GM03348 (cell line): ENCODE measurements around the gene PTGER2.

Source experiments
- DNase-seq: peaks from one replicate; pipeline ENCODE4 v3.0.0; 2012; ENCODE audit warnings: low spot score

PTGER2 gene

GRCh38 chr14:52339262-52339661 lies 25.1 kb downstream of the PTGER2 start:
- no peak for DNase-seq

- no peak for DNase-seq
These were observed 28.9 kb downstream of the PTGER2 start for GRCh38 chr14:52342849-52343596.

DNA sequence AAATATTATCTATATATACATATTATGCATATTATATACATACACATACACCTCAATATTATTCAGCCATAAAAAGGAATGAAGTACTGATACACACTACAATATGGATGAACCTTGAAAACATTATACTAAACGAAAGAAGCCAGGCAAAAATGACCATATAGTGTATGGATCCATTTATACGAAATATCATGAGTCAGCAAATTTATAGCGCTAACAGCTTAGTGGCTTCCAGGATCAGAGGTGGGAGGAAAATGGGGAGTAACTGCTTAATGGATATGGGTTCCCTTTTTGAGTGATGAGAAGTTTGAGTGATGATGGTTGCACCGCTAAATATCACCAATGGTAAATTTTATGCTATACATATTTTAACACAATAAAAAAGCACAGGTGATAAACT lies 32.7 kb downstream of the PTGER2 start:
- no peak for DNase-seq

DNA sequence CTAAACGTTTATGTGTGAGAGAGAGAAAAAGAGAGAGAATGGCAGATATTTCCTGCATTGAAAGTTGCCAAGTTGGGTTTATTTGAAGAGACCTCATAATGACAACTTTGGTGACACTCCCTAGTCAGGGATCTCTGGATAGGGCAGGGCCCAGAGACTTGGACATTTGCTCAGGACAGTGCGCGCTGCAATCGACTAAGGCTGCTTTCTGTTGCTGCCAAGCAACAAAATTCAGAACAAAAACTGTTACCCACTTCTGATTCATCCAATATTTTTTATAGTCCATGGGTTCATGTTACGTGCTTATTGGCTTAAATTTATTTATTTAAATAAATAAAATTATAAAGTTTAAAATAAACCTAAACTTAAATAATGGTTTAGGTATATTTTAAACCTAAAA lies 34.2 kb downstream of the PTGER2 start:
- no peak for DNase-seq

DNA sequence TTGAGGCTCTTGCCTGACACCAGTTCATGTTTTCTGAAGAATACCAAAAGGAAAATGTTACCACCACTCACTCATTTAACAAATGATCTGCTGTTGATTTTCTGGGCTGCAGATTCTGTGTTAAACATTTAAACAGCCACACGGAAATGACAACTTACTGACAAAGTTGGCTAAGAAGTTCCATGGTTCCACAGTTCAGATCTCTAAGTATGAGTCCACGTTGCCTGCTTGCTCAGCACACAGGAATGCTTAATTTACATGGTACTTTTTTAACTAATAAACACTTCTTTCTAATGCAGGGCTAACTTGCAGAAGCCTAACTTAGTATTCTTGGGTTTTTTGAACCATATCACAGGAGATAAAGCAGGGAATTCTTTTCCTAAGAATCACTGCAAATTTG lies 34.7 kb downstream of the PTGER2 start:
- peak; percentile 49 for DNase-seq

- no peak for DNase-seq
These were observed 35.6 kb downstream of the PTGER2 start for GRCh38 chr14:52349731-52350130.

DNA sequence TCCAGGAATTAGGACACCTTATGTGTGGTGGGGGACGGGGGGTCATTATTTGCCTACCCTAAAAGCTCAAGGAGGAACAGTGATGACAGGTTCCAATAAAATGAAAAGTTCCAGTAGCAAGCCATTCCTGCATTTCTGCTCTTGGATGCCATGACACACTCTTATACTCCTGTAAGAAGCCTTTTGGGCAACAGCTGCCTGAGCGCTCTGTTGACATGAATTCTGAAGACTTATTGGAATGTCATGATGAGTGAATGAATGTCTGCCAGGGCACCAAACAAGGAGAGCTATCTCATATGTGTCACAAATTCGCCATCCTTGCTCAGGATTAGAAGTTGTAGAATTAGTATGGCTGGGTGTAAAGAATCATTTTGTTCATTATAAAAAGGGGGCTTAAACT lies 36.3 kb downstream of the PTGER2 start:
- no peak for DNase-seq

GRCh38 chr14:52351233-52352060 lies 37.3 kb downstream of the PTGER2 start:
- peak; percentile 50 for DNase-seq

DNA sequence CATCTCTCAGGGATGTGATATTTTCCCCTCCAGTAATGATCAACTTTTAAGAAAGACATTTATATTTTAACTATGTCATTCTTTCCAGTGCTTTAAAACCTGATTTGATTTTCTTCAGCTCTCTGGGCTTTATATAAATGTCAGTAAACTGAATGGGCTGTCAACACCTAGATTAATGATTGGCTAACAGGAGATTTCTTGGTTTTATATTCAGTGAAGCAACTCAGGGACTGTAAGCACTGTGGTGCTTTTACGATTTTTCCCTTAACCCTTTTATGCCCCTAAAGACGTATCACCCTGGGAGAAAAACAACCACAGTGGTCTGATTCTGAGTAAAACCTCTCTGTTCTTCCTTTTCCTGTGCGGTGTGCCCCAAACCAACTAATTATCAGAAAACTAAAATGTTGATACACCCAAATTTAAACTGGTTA lies 38.0 kb downstream of the PTGER2 start:
- no peak for DNase-seq

GRCh38 chr14:52352569-52352968 lies 38.5 kb downstream of the PTGER2 start:
- no peak for DNase-seq

GRCh38 chr14:52354242-52354641 lies 40.1 kb downstream of the PTGER2 start:
- no peak for DNase-seq

DNA sequence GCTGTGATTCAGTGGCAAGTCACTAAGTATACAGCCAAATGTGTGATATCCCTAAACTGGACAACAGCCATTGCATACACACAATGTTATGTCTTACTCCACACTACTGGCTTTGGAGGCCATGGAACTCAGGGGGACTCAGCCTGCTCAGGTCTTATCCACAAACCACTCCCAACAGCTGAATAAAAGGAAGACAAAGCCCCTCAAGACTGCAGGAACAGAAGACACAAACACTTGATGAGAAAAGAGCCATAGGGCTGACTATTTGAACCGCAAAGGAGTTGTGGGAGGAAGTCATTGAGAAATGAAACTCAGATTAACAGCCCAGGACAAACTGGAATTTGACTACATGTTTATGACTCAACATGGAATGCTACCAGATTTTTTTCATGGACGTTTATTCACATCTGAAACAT lies 40.9 kb downstream of the PTGER2 start:
- DNase-seq, result peak; percentile 63

DNA sequence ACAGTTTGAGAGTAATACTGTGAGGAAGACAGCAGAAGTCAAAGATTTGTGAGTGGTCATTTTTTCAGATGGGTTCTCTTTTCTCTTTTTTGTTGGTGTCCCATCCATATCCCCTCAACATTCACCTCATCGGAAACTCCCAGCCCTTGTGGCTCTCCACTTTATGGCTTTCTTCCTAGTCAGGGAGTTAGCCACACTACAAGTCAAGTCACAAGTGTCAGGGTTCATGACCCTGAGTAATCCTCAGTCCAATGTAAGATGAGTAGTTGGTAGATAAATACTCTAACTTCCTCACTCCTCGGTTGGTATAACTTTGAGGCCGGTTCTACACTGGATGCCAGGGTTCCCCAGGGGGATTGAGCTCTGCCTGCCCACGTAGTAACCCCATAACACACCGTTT lies 41.4 kb downstream of the PTGER2 start:
- no peak for DNase-seq

DNA sequence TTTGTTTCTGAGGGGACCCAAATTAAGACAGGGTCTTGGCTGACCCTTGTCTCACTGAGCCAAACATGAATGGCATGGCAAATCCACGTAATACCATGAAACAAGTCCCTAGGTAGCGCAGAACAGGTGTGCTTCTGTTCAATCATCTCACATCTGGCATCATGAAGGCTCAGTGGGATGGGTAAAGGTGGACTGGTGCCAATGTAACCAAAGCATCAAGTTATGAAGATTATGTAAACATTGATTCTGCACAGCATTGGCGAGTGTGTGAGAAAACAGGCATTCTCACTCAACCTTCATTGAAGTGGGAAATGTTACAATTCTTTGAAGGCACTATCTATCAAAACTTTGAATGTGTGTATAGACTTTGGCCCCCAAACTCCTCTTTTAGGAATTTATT lies 41.9 kb downstream of the PTGER2 start:
- no peak for DNase-seq

- DNase-seq, result no peak
These were observed 46.7 kb downstream of the PTGER2 start for GRCh38 chr14:52360831-52361230.

DNA sequence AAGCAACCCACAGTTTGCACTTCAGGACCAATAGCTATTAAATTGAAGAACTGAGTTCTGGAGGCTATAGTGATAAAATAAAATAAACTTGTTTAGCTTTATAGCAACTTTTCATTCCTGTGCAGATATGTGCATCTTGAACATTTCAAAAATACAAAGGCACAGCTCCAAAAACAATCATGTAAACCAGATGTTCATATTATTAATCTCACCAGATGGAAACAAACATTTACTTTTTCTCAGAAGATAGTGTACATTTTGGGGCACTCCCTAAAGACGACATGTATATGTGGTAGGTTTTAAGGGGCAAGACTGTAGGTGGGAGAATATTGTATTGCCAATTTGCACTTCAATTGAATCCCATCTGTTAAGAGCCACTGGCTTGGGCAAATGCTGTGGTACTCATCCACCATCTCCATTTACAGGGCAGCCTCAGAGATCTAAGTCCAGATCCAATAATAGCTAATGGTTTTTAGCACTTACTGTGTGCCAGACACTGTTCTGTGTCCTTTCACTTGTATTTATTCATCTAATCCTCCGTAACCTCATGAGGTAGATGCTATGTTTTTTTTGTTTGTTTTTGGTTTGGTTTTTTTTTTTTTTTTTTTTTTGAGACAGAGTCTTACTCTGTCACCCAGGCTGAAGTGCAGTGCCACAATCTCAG lies 49.1 kb downstream of the PTGER2 start:
- no peak for DNase-seq

- DNase-seq, result no peak
These were observed 49.8 kb downstream of the PTGER2 start for GRCh38 chr14:52363961-52364360.

DNA sequence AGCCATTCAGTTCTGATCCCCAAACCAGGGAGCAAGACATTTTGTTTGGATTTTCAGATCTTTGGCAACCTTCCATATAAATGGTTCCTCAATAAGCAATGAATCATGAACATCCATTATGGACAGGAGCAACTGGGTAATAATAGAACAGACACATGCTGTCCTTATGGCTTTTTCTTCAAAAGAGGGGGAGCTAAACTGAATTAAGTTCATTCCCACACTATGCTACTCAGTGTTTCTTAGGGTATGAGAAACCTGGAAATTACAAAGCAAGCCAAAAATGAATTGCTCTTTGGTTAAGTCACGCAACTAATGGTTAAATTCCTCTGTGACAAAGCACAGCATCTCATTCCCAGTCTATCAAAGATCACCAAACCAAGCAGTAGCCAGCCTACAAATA lies 51.0 kb downstream of the PTGER2 start:
- DNase-seq, result no peak

GRCh38 chr14:52366796-52367315 lies 52.7 kb downstream of the PTGER2 start:
- no peak for DNase-seq

- peak; percentile 61 for DNase-seq
These were observed 55.2 kb downstream of the PTGER2 start for GRCh38 chr14:52369305-52369801.

GRCh38 chr14:52370406-52370935 lies 56.4 kb downstream of the PTGER2 start:
- DNase-seq, result no peak

DNA sequence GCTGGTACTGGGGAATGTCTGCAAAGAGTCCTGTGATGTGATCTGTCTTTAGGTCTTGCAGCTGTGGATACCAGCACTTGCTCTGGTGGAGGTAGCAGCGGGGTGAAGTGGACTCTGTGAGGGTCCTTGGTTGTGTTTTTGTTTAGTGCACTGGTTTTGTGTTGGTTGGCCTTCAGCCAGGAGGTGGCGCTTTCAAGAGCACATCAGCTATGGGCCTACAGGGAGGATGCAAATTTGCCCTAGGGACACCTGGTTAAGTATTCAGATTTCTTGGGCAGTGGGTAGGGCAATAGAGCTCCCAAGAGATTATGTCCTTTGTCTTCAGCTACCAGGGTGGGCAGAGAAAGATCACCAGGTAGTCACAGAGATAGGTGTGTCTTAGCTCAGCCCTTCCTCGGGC lies 63.8 kb downstream of the PTGER2 start:
- no peak for DNase-seq
